Fibroblast of lung (primary cell): ENCODE results near the gene PTPRM. TPM values are rescaled to one million over a fixed set of nuclear protein-coding genes. Genes with fewer than 3 reads are reported as not detected.

Source experiments
- DNase-seq, 2 donors: peaks; one replicate each; pipeline versions ENCODE4 v3.0.0 to v3.0.0-alpha.2; 2010; ENCODE audit warnings: low read depth in 2 of 2
- H2AFZ ChIP-seq: 2 replicates; pipeline ENCODE4 v1.5.1; 2012; ENCODE audit warnings: low read length, control low read depth, inconsistent platforms
- H3K27ac ChIP-seq: 2 replicates; pipeline ENCODE4 v1.5.1; 2011; ENCODE audit warnings: low read length, control low read depth; ENCODE audit not compliant: insufficient read depth
- H3K27me3 ChIP-seq: 2 replicates; pipeline ENCODE4 v1.5.1; 2011; ENCODE audit warnings: mild to moderate bottlenecking, low read length; ENCODE audit not compliant: control insufficient read depth, insufficient read depth
- H3K36me3 ChIP-seq: 2 replicates; pipeline ENCODE4 v1.5.1; 2011; ENCODE audit warnings: low read length; ENCODE audit not compliant: control insufficient read depth, insufficient read depth
- H3K4me1 ChIP-seq: 2 replicates; pipeline ENCODE4 v1.5.1; 2011; ENCODE audit warnings: low read length; ENCODE audit not compliant: control insufficient read depth, insufficient read depth; ENCODE audit errors: extremely low read depth
- H3K4me2 ChIP-seq: 2 replicates; pipeline ENCODE4 v1.5.1; 2011; ENCODE audit warnings: low read length, control low read depth; ENCODE audit not compliant: insufficient read depth; ENCODE audit errors: extremely low read depth
- H3K4me3 ChIP-seq, 4 experiments: fragments of 200-600 bp in 1 of 4; sonication (generic) in 1 of 4; replicated peaks in 1 of 4; 2 replicates each; pipeline ENCODE4 v1.5.1; 2011 to 2016; ENCODE audit warnings: low read length in 4 of 4, low read depth in 3 of 4, mild to moderate bottlenecking in 3 of 4, control low read depth in 2 of 4, inconsistent platforms in 1 of 4, mixed read lengths in 1 of 4; ENCODE audit not compliant: insufficient read depth in 1 of 4; ENCODE audit errors: control extremely low read depth in 1 of 4
- H3K79me2 ChIP-seq: 2 replicates; pipeline ENCODE4 v1.5.1; 2012; ENCODE audit warnings: mild to moderate bottlenecking, low read length, inconsistent platforms; ENCODE audit not compliant: control insufficient read depth, insufficient read depth
- H3K9ac ChIP-seq: 2 replicates; pipeline ENCODE4 v1.5.1; 2011; ENCODE audit warnings: mild to moderate bottlenecking, low read length, control low read depth; ENCODE audit not compliant: insufficient read depth
- H3K9me3 ChIP-seq: 2 replicates; pipeline ENCODE4 v1.5.1; 2012; ENCODE audit warnings: low read depth, low read length; ENCODE audit not compliant: control insufficient read depth, insufficient read depth
- H4K20me1 ChIP-seq: 2 replicates; pipeline ENCODE4 v1.5.1; 2011; ENCODE audit warnings: low read length; ENCODE audit not compliant: control insufficient read depth, insufficient read depth; ENCODE audit errors: extremely low read depth
- CTCF ChIP-seq, 2 donors: IDR thresholded peaks in 1 of 2; conservative IDR thresholded peaks in 1 of 2; 1 replicate in 1 of 2; 2 replicates in 1 of 2; pipeline ENCODE4 v1.5.1; 2011 to 2012; ENCODE audit warnings: low read length in 2 of 2, control low read depth in 1 of 2, inconsistent platforms in 1 of 2, low read depth in 1 of 2, mild to moderate bottlenecking in 1 of 2
- EZH2 ChIP-seq: IDR thresholded peaks from 2 replicates; pipeline ENCODE4 v1.5.1; 2012; ENCODE audit warnings: low read length, control low read depth, mild to moderate bottlenecking; ENCODE audit errors: missing control alignments
- polyA plus RNA-seq, 2 donors: library from polyadenylated mRNA; depleted of rRNA in 1 of 2; stranded (reverse) in 1 of 2; unstranded in 1 of 2; fragments of >200 nt; gene quantifications; 2 replicates each; pipeline ENCODE4 v1.2.1, GENCODE V29; 2011 to 2012; ENCODE audit warnings: missing spikeins in 1 of 2
- total RNA-seq: library from RNA; depleted of rRNA; stranded (reverse); fragments of >200 nt; gene quantifications from 2 replicates; pipeline ENCODE4 v1.2.1, GENCODE V29; 2014

Gene PTPRM
- total and polyA plus RNA-seq, 2 donors (not counting 1 experiment from before 2014, with no cell fraction given): 86.6 to 87.0 TPM

GRCh38 chr18:7600528-7601245 lies 33.6 kb downstream of the PTPRM start:
- Histone ChIP-seq H4K20me1 (no peaks in the 10 kb centered on the region), H3K9me3 (no peaks in the 10 kb centered on the region), H3K4me1 (no peaks in the 10 kb centered on the region), H3K27ac (no peak overlapping the region), H3K27me3 (no peaks in the 10 kb centered on the region), H3K79me2 (peaks cover 1% of the 10 kb centered on the region), H3K4me2 (no peak overlapping the region), H3K4me3 (no peak overlapping the region), H2AFZ (no peak overlapping the region), H3K9ac (no peak overlapping the region), H3K36me3 (no peaks in the 10 kb centered on the region)
- no peak for DNase-seq
- TF ChIP-seq EZH2 (no peak), CTCF (conservative IDR thresholded peaks at IDR 0.05 in 1 of 2, IDR thresholded peaks at IDR 0.05 in 1 of 2; ENCODE audit: low read depth in 1 of 2, low read length in 2 of 2) (no peak)

GRCh38 chr18:7601246-7601615 lies 34.1 kb downstream of the PTPRM start:
- TF ChIP-seq EZH2 (no peak), CTCF (conservative IDR thresholded peaks at IDR 0.05 in 1 of 2, IDR thresholded peaks at IDR 0.05 in 1 of 2; ENCODE audit: low read depth in 1 of 2, low read length in 2 of 2) (no peak)
- Histone ChIP-seq H4K20me1 (no peaks in the 10 kb centered on the region), H3K9me3 (no peaks in the 10 kb centered on the region), H3K4me3 (no peak overlapping the region), H3K9ac (no peak overlapping the region), H3K36me3 (no peaks in the 10 kb centered on the region), H3K27me3 (no peaks in the 10 kb centered on the region), H3K4me1 (no peaks in the 10 kb centered on the region), H3K4me2 (no peak overlapping the region), H2AFZ (no peak overlapping the region), H3K79me2 (peaks cover 4% of the 10 kb centered on the region), H3K27ac (no peak overlapping the region)
- peak in 1 of 2 donors; percentile 93 for DNase-seq

- no peaks in the 10 kb centered on the region for H4K20me1 ChIP-seq
- no peaks in the 10 kb centered on the region for H3K27me3 ChIP-seq
- no peaks in the 10 kb centered on the region for H3K36me3 ChIP-seq
- H3K4me1 ChIP-seq: no peaks in the 10 kb centered on the region
- no peak overlapping the region for H3K4me3 ChIP-seq
- no peak overlapping the region for H3K27ac ChIP-seq
- H3K4me2 ChIP-seq: no peak overlapping the region
- peaks cover 4% of the 10 kb centered on the region for H3K79me2 ChIP-seq
- H3K9ac ChIP-seq: no peak overlapping the region
- no peaks in the 10 kb centered on the region for H3K9me3 ChIP-seq
- DNase-seq: no peak
- TF ChIP-seq CTCF (conservative IDR thresholded peaks at IDR 0.05 in 1 of 2, IDR thresholded peaks at IDR 0.05 in 1 of 2; ENCODE audit: low read depth in 1 of 2, low read length in 2 of 2) (no peak), EZH2 (no peak)
- H2AFZ ChIP-seq: no peak overlapping the region
Observed at GRCh38 chr18:7601936-7602335, 34.8 kb downstream of the PTPRM start.
